Urothelium cell line (cell line): ENCODE results near the gene COMMD10.
A peak's percentile ranks its signal among the peaks of the same experiment; 100 is the strongest.

Source experiments
- DNase-seq: peaks from one replicate; pipeline ENCODE4 v3.0.0; 2011; ENCODE audit warnings: low spot score, mixed read lengths
- FAIRE-seq: peaks from 2 replicates; lab custom pipeline; 2011; peaks lifted over from hg19 to GRCh38; lab: Jason Lieb, UNC

COMMD10 gene

DNA sequence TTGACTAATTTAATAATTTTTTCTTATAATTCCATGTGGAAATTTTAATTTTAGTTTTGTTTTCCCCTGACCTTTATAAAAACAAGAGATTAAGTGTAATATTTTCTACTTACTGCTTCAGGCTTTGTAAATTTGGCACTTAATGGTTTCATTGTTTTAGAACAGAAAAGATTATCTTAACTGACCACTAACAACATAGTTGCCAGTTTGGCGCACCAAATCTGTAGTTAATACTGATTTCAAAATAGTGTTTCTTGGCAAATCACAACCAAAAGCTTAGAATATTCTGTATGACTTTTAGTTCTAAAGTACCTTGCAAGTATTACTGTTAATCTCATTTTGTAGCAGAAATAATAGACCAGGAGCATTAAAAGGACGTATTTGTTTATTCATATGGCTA, 124.3 kb downstream of the COMMD10 start:
- no peak for FAIRE-seq
- DNase-seq, result no peak

GRCh38 chr5:116212225-116212624, 127.4 kb downstream of the COMMD10 start:
- DNase-seq (no peak), FAIRE-seq (no peak)

DNA sequence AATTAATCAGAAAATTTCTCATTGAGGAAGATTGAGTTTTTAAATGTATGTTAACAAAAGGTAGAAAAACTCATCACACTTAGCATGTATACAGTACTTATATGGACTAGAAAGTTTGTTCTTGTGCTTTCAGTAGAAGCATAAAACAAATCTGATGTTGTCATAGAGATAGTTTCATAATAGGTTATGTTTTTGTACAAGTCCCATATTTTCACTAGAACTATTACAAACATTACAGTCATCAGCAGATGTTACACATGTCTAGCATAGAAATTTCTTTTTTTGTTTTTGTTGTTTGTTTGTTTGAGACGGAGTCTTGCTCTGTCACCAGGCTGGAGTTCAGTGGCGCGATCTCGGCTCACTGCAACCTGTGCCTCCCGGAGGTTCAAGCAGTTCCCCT, 131.4 kb downstream of the COMMD10 start:
- FAIRE-seq, result no peak
- DNase-seq, result no peak

DNA sequence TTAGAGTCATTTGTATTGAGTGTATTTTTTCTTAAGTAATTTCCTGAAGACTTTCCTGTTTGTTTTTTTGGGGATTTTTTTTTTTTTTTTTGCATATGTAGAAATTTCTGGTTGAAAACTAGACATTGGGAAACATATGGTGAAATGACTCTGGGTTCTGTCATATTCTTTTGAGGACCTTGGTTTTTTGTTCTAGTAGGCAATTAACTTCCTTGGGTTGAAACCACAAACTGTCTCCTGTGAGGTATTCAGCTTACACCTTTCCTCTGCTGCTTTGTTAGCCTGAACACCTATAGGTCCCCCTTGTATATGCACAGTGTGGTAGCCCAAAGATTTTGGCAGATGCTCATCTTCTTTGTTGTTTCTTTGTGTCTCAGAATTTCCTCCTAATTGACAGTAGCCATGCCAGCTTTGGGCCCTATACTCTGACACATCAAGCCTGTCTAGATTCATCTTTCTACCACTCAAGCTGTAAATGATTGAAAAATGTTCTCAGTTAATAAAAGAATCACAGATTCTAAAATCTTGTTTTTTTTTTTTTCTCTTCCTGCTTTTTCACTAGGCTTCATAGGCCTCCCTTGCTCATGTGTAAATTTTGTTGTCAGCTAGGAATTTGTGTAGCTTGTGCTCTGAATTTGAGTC, 140.6 kb downstream of the COMMD10 start:
- no peak for FAIRE-seq
- no peak for DNase-seq

- FAIRE-seq (no peak), DNase-seq (no peak)
Measured at GRCh38 chr5:116229131-116229689, 144.4 kb downstream of the COMMD10 start.

DNA sequence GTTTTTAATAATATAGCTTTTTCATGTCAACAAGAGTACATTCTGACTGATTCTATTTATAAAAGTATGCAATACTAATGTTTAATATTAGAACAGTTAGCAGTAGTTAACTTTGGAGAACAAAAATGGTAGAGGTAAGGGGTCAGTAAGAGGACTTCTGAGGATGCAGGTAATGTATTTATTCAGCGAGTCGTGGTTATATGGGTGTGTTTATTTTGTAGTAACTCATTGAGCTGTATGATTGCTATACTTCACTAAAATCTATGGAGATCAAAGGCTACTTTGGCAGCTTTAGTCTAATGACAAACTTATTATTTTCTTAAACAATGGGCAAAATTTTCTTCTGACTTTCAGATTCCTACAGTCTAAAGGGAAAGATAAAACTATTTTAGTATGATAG, 146.5 kb downstream of the COMMD10 start:
- FAIRE-seq (no peak), DNase-seq (no peak)

GRCh38 chr5:116234681-116235080, 149.9 kb downstream of the COMMD10 start:
- no peak for DNase-seq
- FAIRE-seq, result no peak

GRCh38 chr5:116237917-116238500, 153.2 kb downstream of the COMMD10 start:
- no peak for DNase-seq
- no peak for FAIRE-seq

- FAIRE-seq (no peak), DNase-seq (no peak)
Measured at GRCh38 chr5:116242343-116242742, 157.5 kb downstream of the COMMD10 start.

DNA sequence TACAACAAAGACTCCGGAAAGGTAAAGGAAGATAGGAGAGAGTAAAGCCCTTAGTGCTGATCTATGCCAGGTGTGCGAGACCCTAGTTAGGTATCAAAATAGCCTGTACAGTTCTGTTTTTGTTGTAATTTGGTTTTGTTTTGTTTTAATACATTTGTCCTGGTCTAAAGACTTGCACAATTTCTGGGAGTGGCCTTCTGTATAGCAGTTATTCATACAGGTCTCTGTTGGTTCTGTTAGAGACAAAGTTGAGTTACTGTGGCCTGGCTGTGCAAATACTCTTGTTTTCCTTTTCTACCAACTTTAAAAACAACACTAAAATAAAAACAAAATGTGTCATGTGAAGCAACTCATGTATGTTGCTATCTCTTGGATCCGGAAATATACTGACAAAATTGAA, 163.6 kb downstream of the COMMD10 start:
- DNase-seq (no peak), FAIRE-seq (no peak)

DNA sequence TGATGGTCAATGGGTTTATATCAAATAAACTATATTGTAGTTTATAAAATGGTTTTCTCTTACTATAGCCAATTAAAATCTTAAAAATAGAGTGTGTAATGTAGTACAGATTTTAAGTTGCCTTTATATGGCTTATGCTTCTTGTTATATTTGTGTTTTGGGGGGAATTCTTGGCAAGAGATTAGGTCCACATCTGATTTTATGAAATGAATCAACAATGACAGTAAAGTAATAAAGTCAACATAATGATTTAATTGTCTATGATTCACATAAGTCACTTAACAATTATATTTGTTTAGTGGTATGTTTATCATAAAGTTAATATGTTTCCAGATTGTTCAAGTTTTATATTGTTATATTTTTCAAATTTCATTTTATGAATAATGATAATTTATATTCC, 164.8 kb downstream of the COMMD10 start:
- no peak for DNase-seq
- FAIRE-seq, result no peak

DNA sequence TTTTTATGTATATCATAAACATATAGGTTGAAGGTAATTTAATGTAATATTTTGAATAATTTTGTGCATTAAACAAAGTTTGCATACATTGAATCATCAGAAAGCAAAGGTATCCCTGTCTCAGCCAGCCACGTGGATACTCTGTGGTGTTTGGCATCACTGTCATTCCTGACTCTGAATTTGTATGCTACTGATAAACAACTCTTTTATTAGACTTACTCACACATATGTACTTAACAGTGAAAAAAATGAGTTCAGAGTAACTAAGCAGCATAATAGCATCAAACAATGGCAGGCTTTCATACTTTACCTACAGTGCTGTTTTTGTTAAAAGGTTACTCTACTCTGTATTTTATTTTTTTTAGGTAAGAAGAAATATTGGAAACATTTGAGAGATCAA, 171.9 kb downstream of the COMMD10 start:
- DNase-seq (no peak), FAIRE-seq (no peak)

GRCh38 chr5:116265471-116265870, 180.6 kb downstream of the COMMD10 start:
- FAIRE-seq (no peak), DNase-seq (no peak)

- DNase-seq (no peak), FAIRE-seq (no peak)
Measured at GRCh38 chr5:116271446-116272025, 186.7 kb downstream of the COMMD10 start.

GRCh38 chr5:116272281-116272941, 187.6 kb downstream of the COMMD10 start:
- DNase-seq (no peak), FAIRE-seq (peak; percentile 48)

GRCh38 chr5:116273448-116274242, 188.8 kb downstream of the COMMD10 start:
- no peak for DNase-seq

DNA sequence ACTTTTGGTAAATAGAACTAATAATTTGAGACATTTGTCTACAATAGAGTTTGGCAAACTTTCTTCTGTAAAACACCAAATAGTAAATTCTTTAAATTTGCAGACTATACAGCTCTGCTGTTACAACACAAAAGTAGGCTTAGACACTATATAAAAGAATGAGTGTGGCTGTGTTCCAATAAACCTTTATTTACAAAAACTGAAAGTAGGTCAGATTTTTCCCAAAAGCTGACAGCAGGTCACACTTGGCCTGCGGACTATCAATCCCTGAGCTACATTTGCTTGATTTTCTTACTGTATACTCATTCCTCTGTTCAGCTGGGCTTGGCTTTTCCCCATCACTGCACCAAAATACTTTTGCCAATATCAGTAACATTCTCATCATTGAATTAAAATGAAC, 189.4 kb downstream of the COMMD10 start:
- DNase-seq, result no peak
- FAIRE-seq, result no peak

More at GRCh38 chr5:116273448-116274242, 188.8 kb downstream of the COMMD10 start:
- no peak for FAIRE-seq

DNA sequence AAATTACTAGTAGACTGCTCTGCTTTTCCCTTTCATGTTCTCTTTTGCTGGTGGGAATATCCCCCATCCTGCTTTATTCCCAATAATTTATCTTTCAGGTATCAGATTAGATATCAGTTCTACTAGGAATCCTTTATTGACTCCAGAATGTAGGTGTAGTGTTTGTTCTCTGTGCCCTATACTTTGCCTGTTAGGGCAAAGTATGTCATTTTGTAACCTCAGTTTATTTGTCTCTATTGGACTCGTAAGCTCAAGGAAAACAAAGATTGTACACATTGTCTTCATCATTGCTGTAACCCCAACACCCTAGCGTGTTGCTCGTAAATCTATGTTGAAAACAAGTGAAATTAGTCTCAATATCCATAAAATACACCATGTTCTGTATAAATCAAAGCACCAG, 190.5 kb downstream of the COMMD10 start:
- DNase-seq, result no peak
- no peak for FAIRE-seq

- DNase-seq, result no peak
- FAIRE-seq, result no peak
Measured at GRCh38 chr5:116276952-116277351, 192.1 kb downstream of the COMMD10 start.

GRCh38 chr5:116280149-116280803, 195.5 kb downstream of the COMMD10 start:
- FAIRE-seq, result no peak

More at GRCh38 chr5:116280149-116280803, 195.5 kb downstream of the COMMD10 start:
- DNase-seq, result no peak
